HCT116 (cell line): ENCODE results near the gene PLA2G12B.

Experiments
- ATF3 ChIP-seq: IDR thresholded peaks from 2 replicates; pipeline ENCODE4 v1.6.1; 2012
- CEBPB ChIP-seq: IDR thresholded peaks from 2 replicates; pipeline ENCODE4 v1.6.1; 2012; ENCODE audit warnings: low read depth
- CTCF ChIP-seq, 3 experiments: fragments of 200-600 bp in 1 of 3; sonication (generic) in 1 of 3; IDR thresholded peaks in 2 of 3; conservative IDR thresholded peaks in 1 of 3; 2 replicates each; pipeline ENCODE4 v1.5.1; 2012 to 2017; ENCODE audit warnings: low read depth in 2 of 3, low read length in 2 of 3, antibody characterized with exemption in 1 of 3, borderline replicate concordance in 1 of 3, control low read depth in 1 of 3, mild to moderate bottlenecking in 1 of 3, mixed read lengths in 1 of 3, mixed run types in 1 of 3, moderate library complexity in 1 of 3; ENCODE audit not compliant: insufficient read depth in 1 of 3
- EZH2 ChIP-seq: fragments of 200-600 bp; sonication (generic); IDR thresholded peaks from 2 replicates; pipeline ENCODE4 v1.6.1; 2017; ENCODE audit warnings: antibody characterized with exemption, mixed run types
- JUND ChIP-seq: IDR thresholded peaks from 2 replicates; pipeline ENCODE4 v1.6.1; 2012
- MAX ChIP-seq: IDR thresholded peaks from 2 replicates; pipeline ENCODE4 v1.6.1; 2012
- POLR2A ChIP-seq: IDR thresholded peaks from 2 replicates; pipeline ENCODE4 v1.7.0; 2011; ENCODE audit warnings: borderline replicate concordance; ENCODE audit not compliant: insufficient read depth, insufficient read length; ENCODE audit errors: extremely low read depth
- POLR2AphosphoS5 ChIP-seq: IDR thresholded peaks from 2 replicates; pipeline ENCODE4 v1.6.1; 2011; ENCODE audit warnings: mild to moderate bottlenecking, low read depth, low read length, moderate library complexity
- SIN3A ChIP-seq: IDR thresholded peaks from 2 replicates; pipeline ENCODE4 v1.6.1; 2012; ENCODE audit warnings: low read depth
- TCF7L2 ChIP-seq: IDR thresholded peaks from 2 replicates; pipeline ENCODE4 v1.7.0; 2011; ENCODE audit warnings: borderline replicate concordance, inconsistent platforms; ENCODE audit not compliant: insufficient read depth, insufficient read length; ENCODE audit errors: extremely low read depth
- ZFX ChIP-seq: fragments of 450-650 bp; IDR thresholded peaks from 2 replicates; pipeline ENCODE4 v1.6.1; 2017
- ZNF274 ChIP-seq: fragments of 200-500 bp; sonication (Bioruptor generic); IDR thresholded peaks from 2 replicates; pipeline ENCODE4 v1.6.1; 2014; ENCODE audit warnings: mild to moderate bottlenecking, low read depth, low read length, inconsistent platforms

- TF ChIP-seq POLR2A: no peak
- TF ChIP-seq EZH2: no peak
- TF ChIP-seq CTCF (IDR thresholded peaks at IDR 0.05 in 2 of 3, conservative IDR thresholded peaks at IDR 0.05 in 1 of 3; ENCODE audit: borderline replicate concordance in 1 of 3, insufficient read depth in 1 of 3, low read depth in 2 of 3, low read length in 2 of 3): no peak
- TF ChIP-seq TCF7L2: no peak
- no peak for TF ChIP-seq ZFX
- no peak for TF ChIP-seq ATF3
- TF ChIP-seq ZNF274: no peak
- no peak for TF ChIP-seq SIN3A
- no peak for TF ChIP-seq MAX
- no peak for TF ChIP-seq JUND
- TF ChIP-seq CEBPB: no peak
- no peak for TF ChIP-seq POLR2AphosphoS5
These were observed 27.1 kb downstream of the PLA2G12B start for GRCh38 chr10:72927485-72927884.
